Esophagus squamous epithelium (tissue), 4 donors: ENCODE measurements around the gene LRRC49.
A peak's percentile ranks its signal among the peaks of the same experiment; 100 is the strongest.

Source experiments
- CTCF ChIP-seq, 6 experiments: fragments of 450-650 bp in 4 of 6; fragments of 200-600 bp in 2 of 6; sonication (generic) in 2 of 6; IDR thresholded peaks; one replicate each; pipeline ENCODE4 v1.5.1; 2016 to 2019; ENCODE audit warnings: antibody characterized with exemption in 6 of 6, mild to moderate bottlenecking in 4 of 6, moderate library complexity in 4 of 6
- POLR2A ChIP-seq, 4 donors: fragments of 450-650 bp; IDR thresholded peaks; one replicate each; pipeline ENCODE4 v1.6.1; 2017; ENCODE audit warnings: antibody characterized with exemption in 4 of 4, mild to moderate bottlenecking in 4 of 4, moderate library complexity in 3 of 4

- TF ChIP-seq CTCF (IDR thresholded peaks at IDR 0.05), result peak in 1 of 6 experiments; percentile 15
- no peak for TF ChIP-seq POLR2A (IDR thresholded peaks at IDR 0.05)
Observed at GRCh38 chr15:70907784-70908471, 15.3 kb downstream of the LRRC49 start.
